Measurements from ENCODE around the gene OBI1. TPM values are rescaled to one million over a fixed set of nuclear protein-coding genes. Genes with fewer than 3 reads are reported as not detected.

The OBI1 gene
- polyA plus RNA-seq, 3 donors, result 2.0 to 5.2 (median 3.5) TPM

DNA sequence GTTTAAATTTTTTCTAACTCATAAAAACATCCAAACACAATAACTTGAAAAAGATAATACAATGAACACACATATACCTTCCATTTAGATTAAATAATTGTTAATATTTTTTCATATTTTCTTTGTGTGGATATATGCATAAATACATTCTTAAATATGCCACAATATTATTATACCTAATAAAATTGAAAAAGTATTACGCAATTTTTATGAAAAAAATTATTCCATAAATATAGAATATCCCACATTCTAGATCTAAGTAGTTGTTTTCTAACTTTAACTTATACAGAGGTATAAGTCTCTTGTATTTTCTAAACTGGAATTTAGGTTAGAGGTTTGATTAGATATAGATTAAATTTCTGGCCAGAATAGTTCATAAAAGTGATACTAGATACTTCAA, 89.9 kb downstream of the OBI1 start:
- Mint-ChIP-seq H3K9me3 (peaks cover 0 to 3% (median 0%) of the 10 kb centered on the region in 7 donors), H3K4me1 (no peaks in the 10 kb centered on the region), H3K4me3 (no peak overlapping the region), H3K27me3 (ENCODE audit: low read depth in 3 of 3) (peaks cover 0 to 2% (median 0%) of the 10 kb centered on the region in 3 donors), H3K36me3 (no peaks in the 10 kb centered on the region), H3K27ac (no peak overlapping the region)
- Histone ChIP-seq H3K4me3 (replicated peaks in 1 of 3; ENCODE audit: low read depth in 2 of 3, low read length in 3 of 3) (no peak overlapping the region), H3K4me1 (ENCODE audit: control insufficient read depth in 1 of 2, insufficient read depth in 2 of 2, low read length in 2 of 2) (no peaks in the 10 kb centered on the region), H3K9me3 (replicated peaks in 1 of 2; ENCODE audit: control insufficient read depth in 1 of 2, insufficient read depth in 1 of 2, low read length in 2 of 2) (no peaks in the 10 kb centered on the region), H3K9ac (ENCODE audit: insufficient read depth, low read length, poor library complexity, severe bottlenecking) (no peak overlapping the region), H3K36me3 (replicated peaks in 1 of 2; ENCODE audit: control insufficient read depth in 1 of 2, insufficient read depth in 2 of 2, low read length in 2 of 2) (no peaks in the 10 kb centered on the region), H3K27ac (ENCODE audit: low read depth in 1 of 2, low read length in 2 of 2) (no peak overlapping the region), H3K27me3 (ENCODE audit: control insufficient read depth in 2 of 2, insufficient read depth in 2 of 2, low read length in 2 of 2) (no peaks in the 10 kb centered on the region), H4K20me1 (ENCODE audit: insufficient read depth, low read length) (no peaks in the 10 kb centered on the region), H3K4me2 (replicated peaks; ENCODE audit: extremely low read depth, low read length, poor library complexity, severe bottlenecking) (no peak overlapping the region), H2AFZ (ENCODE audit: insufficient read depth, low read depth, low read length, poor library complexity, severe bottlenecking) (no peak overlapping the region), H3K79me2 (ENCODE audit: insufficient read depth, low read length) (no peaks in the 10 kb centered on the region)
- DNase-seq, result no peak
- TF ChIP-seq, protein P1, sequence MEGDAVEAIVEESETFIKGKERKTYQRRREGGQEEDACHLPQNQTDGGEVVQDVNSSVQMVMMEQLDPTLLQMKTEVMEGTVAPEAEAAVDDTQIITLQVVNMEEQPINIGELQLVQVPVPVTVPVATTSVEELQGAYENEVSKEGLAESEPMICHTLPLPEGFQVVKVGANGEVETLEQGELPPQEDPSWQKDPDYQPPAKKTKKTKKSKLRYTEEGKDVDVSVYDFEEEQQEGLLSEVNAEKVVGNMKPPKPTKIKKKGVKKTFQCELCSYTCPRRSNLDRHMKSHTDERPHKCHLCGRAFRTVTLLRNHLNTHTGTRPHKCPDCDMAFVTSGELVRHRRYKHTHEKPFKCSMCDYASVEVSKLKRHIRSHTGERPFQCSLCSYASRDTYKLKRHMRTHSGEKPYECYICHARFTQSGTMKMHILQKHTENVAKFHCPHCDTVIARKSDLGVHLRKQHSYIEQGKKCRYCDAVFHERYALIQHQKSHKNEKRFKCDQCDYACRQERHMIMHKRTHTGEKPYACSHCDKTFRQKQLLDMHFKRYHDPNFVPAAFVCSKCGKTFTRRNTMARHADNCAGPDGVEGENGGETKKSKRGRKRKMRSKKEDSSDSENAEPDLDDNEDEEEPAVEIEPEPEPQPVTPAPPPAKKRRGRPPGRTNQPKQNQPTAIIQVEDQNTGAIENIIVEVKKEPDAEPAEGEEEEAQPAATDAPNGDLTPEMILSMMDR (IDR thresholded peaks at IDR 0.05), result no peak
- intact Hi-C loops (cut with micrococcal nuclease), result no loop called here
- no CpG with 5 or more reads among the region's 1 CpG for WGBS (ENCODE audit: insufficient coverage)

DNA sequence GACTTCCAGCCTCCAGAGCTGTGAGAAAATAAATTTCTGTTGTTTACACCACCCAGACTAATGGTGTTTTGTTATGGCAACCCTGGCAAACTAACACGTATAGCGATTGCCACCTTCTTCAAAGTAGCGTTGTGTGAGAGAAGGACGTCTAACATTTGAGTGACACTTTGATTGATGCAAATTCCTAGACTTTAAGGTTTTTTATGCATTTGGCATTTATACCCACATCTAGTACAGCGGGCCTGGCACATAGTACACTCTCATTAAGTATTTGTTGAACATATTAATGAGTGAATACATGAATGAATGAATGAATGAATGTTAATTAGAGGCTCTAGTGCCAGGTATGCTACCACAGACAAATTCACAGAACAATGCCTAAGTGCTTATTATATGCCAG, 92.3 kb downstream of the OBI1 start:
- H2AFZ ChIP-seq (ENCODE audit: insufficient read depth, low read depth, low read length, poor library complexity, severe bottlenecking), result no peak overlapping the region
- Mint-ChIP-seq H3K27ac (no peak overlapping the region), H3K4me3 (no peak overlapping the region), H3K9me3 (peaks cover 0 to 3% (median 0%) of the 10 kb centered on the region in 7 donors), H3K36me3 (no peaks in the 10 kb centered on the region), H3K27me3 (ENCODE audit: low read depth in 3 of 3) (peaks cover 0 to 2% (median 0%) of the 10 kb centered on the region in 3 donors), H3K4me1 (peaks cover 3% of the 10 kb centered on the region)
- no peak overlapping the region for H3K9ac ChIP-seq (ENCODE audit: insufficient read depth, low read length, poor library complexity, severe bottlenecking)
- no peaks in the 10 kb centered on the region for H4K20me1 ChIP-seq (ENCODE audit: insufficient read depth, low read length)
- no peaks in the 10 kb centered on the region for H3K27me3 ChIP-seq (ENCODE audit: control insufficient read depth in 2 of 2, insufficient read depth in 2 of 2, low read length in 2 of 2)
- no peaks in the 10 kb centered on the region for H3K4me1 ChIP-seq (ENCODE audit: control insufficient read depth in 1 of 2, insufficient read depth in 2 of 2, low read length in 2 of 2)
- no peak overlapping the region for H3K27ac ChIP-seq (ENCODE audit: low read depth in 1 of 2, low read length in 2 of 2)
- H3K4me2 ChIP-seq (replicated peaks; ENCODE audit: extremely low read depth, low read length, poor library complexity, severe bottlenecking), result no peak overlapping the region
- no CpG with 5 or more reads among the region's 5 CpGs for WGBS (ENCODE audit: insufficient coverage)
- H3K36me3 ChIP-seq (replicated peaks in 1 of 2; ENCODE audit: control insufficient read depth in 1 of 2, insufficient read depth in 2 of 2, low read length in 2 of 2), result no peaks in the 10 kb centered on the region
- no peak overlapping the region for H3K4me3 ChIP-seq (replicated peaks in 1 of 3; ENCODE audit: low read depth in 2 of 3, low read length in 3 of 3)
- H3K9me3 ChIP-seq (replicated peaks in 1 of 2; ENCODE audit: control insufficient read depth in 1 of 2, insufficient read depth in 1 of 2, low read length in 2 of 2), result no peaks in the 10 kb centered on the region
- intact Hi-C loops (cut with micrococcal nuclease), result no loop called here
- no peaks in the 10 kb centered on the region for H3K79me2 ChIP-seq (ENCODE audit: insufficient read depth, low read length)
- TF ChIP-seq, protein P1 (IDR thresholded peaks at IDR 0.05), result no peak
- DNase-seq, result no peak

Other genes with a start within 250 kb of the OBI1 start
- not detected for gene POU4F1, start 55.6 kb downstream of the OBI1 start, polyA plus RNA-seq

All from CD14-positive monocyte (primary cell).